ENCODE measurements around the gene HEMK1.

Gene HEMK1

DNA sequence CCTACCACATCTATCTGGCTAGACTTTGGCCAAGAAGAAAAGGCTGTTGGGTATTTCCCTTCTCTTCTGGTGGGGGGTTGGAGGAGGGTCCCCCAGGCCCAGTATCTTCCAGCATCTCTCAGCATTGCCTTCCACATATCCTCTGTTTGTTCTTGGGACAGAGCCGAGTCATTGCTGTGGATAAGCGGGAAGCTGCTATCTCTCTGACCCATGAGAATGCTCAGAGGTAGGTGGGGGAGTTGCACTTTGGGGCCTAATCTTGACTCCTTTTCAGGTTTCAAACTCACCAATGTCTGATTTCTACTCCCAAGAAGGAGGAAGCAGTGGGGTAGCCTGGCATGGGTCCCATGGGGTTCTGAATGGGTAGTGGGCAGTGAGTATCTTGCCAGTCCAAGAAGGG is 8.0 kb downstream of the HEMK1 start:
- H3K4me1 ChIP-seq (ENCODE audit: control insufficient read depth, insufficient read depth, low read length, poor library complexity, severe bottlenecking): no peaks in the 10 kb centered on the region
- H3K27ac ChIP-seq (ENCODE audit: low read depth, low read length, severe bottlenecking): no peak overlapping the region
- H3K4me3 ChIP-seq (ENCODE audit: extremely low read depth, insufficient read depth, low read length, poor library complexity, severe bottlenecking): no peak overlapping the region
- WGBS, 2 experiments (ENCODE audit: insufficient coverage in 2 of 2): 100% methylated on average over 2 of the region's 2 CpGs; no CpG with 5 or more reads in 1 of the 2 experiments
- H3K36me3 ChIP-seq (ENCODE audit: control insufficient read depth, insufficient read depth, low read length): peaks cover 24% of the 10 kb centered on the region
- H3K9me3 ChIP-seq (ENCODE audit: control insufficient read depth, low read length): no peaks in the 10 kb centered on the region

DNA sequence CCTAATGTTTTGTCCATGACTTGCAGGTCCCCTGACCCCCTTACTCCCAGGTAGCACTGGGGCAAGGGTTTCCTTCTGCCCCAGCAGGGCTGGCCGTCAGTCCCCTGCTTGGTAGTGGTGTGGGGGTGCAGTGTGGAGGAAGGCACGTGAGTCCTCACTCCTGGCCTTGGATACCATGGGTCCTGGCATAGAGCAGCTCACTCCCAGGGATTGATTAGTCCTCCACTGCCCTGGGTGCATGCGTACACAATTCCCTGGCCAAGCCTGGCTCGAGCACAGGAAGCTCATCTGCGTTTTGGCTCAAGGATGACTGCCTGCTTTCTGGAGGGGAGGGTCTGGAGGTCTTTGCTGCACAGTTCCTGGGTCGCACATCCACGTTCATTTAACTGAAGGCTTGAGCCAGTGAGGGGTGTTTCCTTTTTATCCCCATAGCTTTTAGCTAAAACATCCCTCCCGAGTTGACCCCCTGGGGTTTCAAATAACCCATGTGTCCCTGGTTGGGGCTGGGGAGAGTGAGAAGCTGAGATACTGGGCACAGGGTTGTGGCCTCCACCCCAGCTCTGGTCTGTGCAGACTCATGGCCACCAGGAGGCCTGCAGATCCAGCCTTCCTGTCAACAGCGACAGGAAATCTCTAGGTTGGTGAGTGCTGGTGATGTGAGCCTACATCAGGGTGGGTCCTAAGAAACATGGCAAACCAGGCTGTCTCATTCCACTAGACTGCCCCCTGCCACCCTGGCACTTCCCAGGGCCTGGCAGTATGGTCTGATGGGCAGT is 11.5 kb downstream of the HEMK1 start:
- no peaks in the 10 kb centered on the region for H3K9me3 ChIP-seq (ENCODE audit: control insufficient read depth, low read length)
- WGBS, 2 experiments (ENCODE audit: insufficient coverage in 2 of 2): 82 to 94% methylated on average over 6 to 7 of the region's 9 CpGs
- no peaks in the 10 kb centered on the region for H3K4me1 ChIP-seq (ENCODE audit: control insufficient read depth, insufficient read depth, low read length, poor library complexity, severe bottlenecking)
- no peak overlapping the region for H3K4me3 ChIP-seq (ENCODE audit: extremely low read depth, insufficient read depth, low read length, poor library complexity, severe bottlenecking)
- peaks cover 21% of the 10 kb centered on the region for H3K36me3 ChIP-seq (ENCODE audit: control insufficient read depth, insufficient read depth, low read length)
- H3K27ac ChIP-seq (ENCODE audit: low read depth, low read length, severe bottlenecking): no peak overlapping the region

- H3K4me1 ChIP-seq (ENCODE audit: control insufficient read depth, insufficient read depth, low read length, poor library complexity, severe bottlenecking): no peaks in the 10 kb centered on the region
- 100% methylated on average over 1 to 2 of the region's 2 CpGs for WGBS, 2 experiments (ENCODE audit: insufficient coverage in 2 of 2)
- H3K9me3 ChIP-seq (ENCODE audit: control insufficient read depth, low read length): no peaks in the 10 kb centered on the region
- H3K27ac ChIP-seq (ENCODE audit: low read depth, low read length, severe bottlenecking): no peak overlapping the region
- peaks cover 17% of the 10 kb centered on the region for H3K36me3 ChIP-seq (ENCODE audit: control insufficient read depth, insufficient read depth, low read length)
- H3K4me3 ChIP-seq (ENCODE audit: extremely low read depth, insufficient read depth, low read length, poor library complexity, severe bottlenecking): no peak overlapping the region
These were observed 12.1 kb downstream of the HEMK1 start for GRCh38 chr3:50581459-50581842.

- Histone ChIP-seq H3K9me3 (ENCODE audit: control insufficient read depth, low read length) (no peaks in the 10 kb centered on the region), H3K4me1 (ENCODE audit: control insufficient read depth, insufficient read depth, low read length, poor library complexity, severe bottlenecking) (no peaks in the 10 kb centered on the region), H3K27ac (ENCODE audit: low read depth, low read length, severe bottlenecking) (no peak overlapping the region), H3K36me3 (ENCODE audit: control insufficient read depth, insufficient read depth, low read length) (peaks cover 17% of the 10 kb centered on the region), H3K4me3 (ENCODE audit: extremely low read depth, insufficient read depth, low read length, poor library complexity, severe bottlenecking) (no peak overlapping the region)
- 89 to 93% methylated on average over 6 to 7 of the region's 9 CpGs for WGBS, 2 experiments (ENCODE audit: insufficient coverage in 2 of 2)
These were observed 12.8 kb downstream of the HEMK1 start for GRCh38 chr3:50582083-50582482.

- peak overlapping the region; percentile 50 for H3K27ac ChIP-seq (ENCODE audit: low read depth, low read length, severe bottlenecking)
- H3K36me3 ChIP-seq (ENCODE audit: control insufficient read depth, insufficient read depth, low read length): peaks cover 8% of the 10 kb centered on the region
- H3K4me1 ChIP-seq (ENCODE audit: control insufficient read depth, insufficient read depth, low read length, poor library complexity, severe bottlenecking): no peaks in the 10 kb centered on the region
- no peaks in the 10 kb centered on the region for H3K9me3 ChIP-seq (ENCODE audit: control insufficient read depth, low read length)
- no peak overlapping the region for H3K4me3 ChIP-seq (ENCODE audit: extremely low read depth, insufficient read depth, low read length, poor library complexity, severe bottlenecking)
- 91% methylated on average over 6 of the region's 6 CpGs for WGBS, 2 experiments (ENCODE audit: insufficient coverage in 2 of 2)
These were observed 14.6 kb downstream of the HEMK1 start for GRCh38 chr3:50583897-50584296.

DNA sequence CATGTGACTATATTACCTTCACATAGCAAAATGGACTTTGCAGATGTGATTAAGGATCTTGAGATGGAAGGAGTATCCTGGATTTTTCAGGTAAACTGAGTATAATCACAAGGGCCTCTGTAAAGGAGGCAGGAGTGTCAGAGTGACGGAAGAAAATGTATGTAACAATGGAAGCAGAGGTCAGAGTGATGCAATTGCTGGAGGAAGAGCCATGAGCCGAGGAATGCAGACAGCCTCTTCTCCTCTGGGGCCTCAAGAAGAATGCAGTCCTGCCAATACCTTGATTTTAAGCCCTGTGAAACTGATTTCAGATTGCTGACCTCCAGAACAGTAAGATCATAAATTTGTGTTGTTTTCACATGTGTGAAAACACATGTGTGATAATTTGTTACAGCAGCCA is 15.1 kb downstream of the HEMK1 start:
- WGBS, 2 experiments (ENCODE audit: insufficient coverage in 2 of 2): 68 to 94% methylated on average over 2 of the region's 2 CpGs
- H3K36me3 ChIP-seq (ENCODE audit: control insufficient read depth, insufficient read depth, low read length): peaks cover 8% of the 10 kb centered on the region
- H3K4me3 ChIP-seq (ENCODE audit: extremely low read depth, insufficient read depth, low read length, poor library complexity, severe bottlenecking): no peak overlapping the region
- no peaks in the 10 kb centered on the region for H3K9me3 ChIP-seq (ENCODE audit: control insufficient read depth, low read length)
- no peaks in the 10 kb centered on the region for H3K4me1 ChIP-seq (ENCODE audit: control insufficient read depth, insufficient read depth, low read length, poor library complexity, severe bottlenecking)
- peak overlapping the region; percentile 50 for H3K27ac ChIP-seq (ENCODE audit: low read depth, low read length, severe bottlenecking)

GRCh38 chr3:50585919-50586762 is 16.8 kb downstream of the HEMK1 start:
- Histone ChIP-seq H3K27ac (ENCODE audit: low read depth, low read length, severe bottlenecking) (no peak overlapping the region), H3K9me3 (ENCODE audit: control insufficient read depth, low read length) (no peaks in the 10 kb centered on the region), H3K4me1 (ENCODE audit: control insufficient read depth, insufficient read depth, low read length, poor library complexity, severe bottlenecking) (no peaks in the 10 kb centered on the region), H3K36me3 (ENCODE audit: control insufficient read depth, insufficient read depth, low read length) (no peaks in the 10 kb centered on the region), H3K4me3 (ENCODE audit: extremely low read depth, insufficient read depth, low read length, poor library complexity, severe bottlenecking) (no peak overlapping the region)
- 97 to 100% methylated on average over 2 to 3 of the region's 6 CpGs for WGBS, 2 experiments (ENCODE audit: insufficient coverage in 2 of 2)

DNA sequence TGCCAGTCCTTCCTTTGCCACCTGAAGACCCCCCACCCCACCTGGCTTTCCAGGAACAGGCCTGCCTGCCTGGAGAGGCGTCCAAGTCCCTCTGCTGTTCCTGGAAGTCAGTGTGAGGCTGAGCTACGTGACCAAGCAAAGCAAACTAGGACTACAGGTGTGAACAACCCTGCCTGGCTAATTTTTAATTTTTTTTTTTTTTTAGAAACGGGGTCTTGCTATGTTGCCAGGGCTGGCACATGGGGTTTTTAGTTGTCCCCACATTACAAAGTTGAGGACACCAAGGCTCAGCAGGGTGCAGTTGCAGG is 17.4 kb downstream of the HEMK1 start:
- no peak overlapping the region for H3K27ac ChIP-seq (ENCODE audit: low read depth, low read length, severe bottlenecking)
- 95 to 100% methylated on average over 2 to 3 of the region's 3 CpGs for WGBS, 2 experiments (ENCODE audit: insufficient coverage in 2 of 2)
- no peak overlapping the region for H3K4me3 ChIP-seq (ENCODE audit: extremely low read depth, insufficient read depth, low read length, poor library complexity, severe bottlenecking)
- H3K36me3 ChIP-seq (ENCODE audit: control insufficient read depth, insufficient read depth, low read length): no peaks in the 10 kb centered on the region
- H3K4me1 ChIP-seq (ENCODE audit: control insufficient read depth, insufficient read depth, low read length, poor library complexity, severe bottlenecking): no peaks in the 10 kb centered on the region
- no peaks in the 10 kb centered on the region for H3K9me3 ChIP-seq (ENCODE audit: control insufficient read depth, low read length)

DNA sequence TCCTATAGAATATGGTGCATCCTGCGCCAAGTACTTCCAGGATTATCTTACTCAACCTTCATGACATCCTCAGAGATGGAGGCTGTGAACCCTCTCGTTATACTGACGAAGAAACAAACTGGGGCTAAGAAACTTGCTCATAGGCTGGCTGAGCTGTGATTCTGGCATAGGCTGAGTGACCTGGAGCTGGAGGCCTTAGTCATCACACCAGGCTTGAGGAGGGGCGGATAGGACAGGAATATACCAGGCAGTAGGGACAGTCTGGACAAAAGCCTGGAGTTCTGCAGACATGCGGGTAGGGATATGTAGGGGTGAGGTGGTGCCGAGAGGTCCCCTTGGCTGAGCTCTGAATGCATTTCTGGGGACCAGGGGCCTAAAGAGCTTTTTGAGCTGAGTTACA is 18.1 kb downstream of the HEMK1 start:
- no peaks in the 10 kb centered on the region for H3K36me3 ChIP-seq (ENCODE audit: control insufficient read depth, insufficient read depth, low read length)
- no peak overlapping the region for H3K4me3 ChIP-seq (ENCODE audit: extremely low read depth, insufficient read depth, low read length, poor library complexity, severe bottlenecking)
- no peaks in the 10 kb centered on the region for H3K4me1 ChIP-seq (ENCODE audit: control insufficient read depth, insufficient read depth, low read length, poor library complexity, severe bottlenecking)
- 92 to 94% methylated on average over 3 to 5 of the region's 6 CpGs for WGBS, 2 experiments (ENCODE audit: insufficient coverage in 2 of 2)
- no peaks in the 10 kb centered on the region for H3K9me3 ChIP-seq (ENCODE audit: control insufficient read depth, low read length)
- H3K27ac ChIP-seq (ENCODE audit: low read depth, low read length, severe bottlenecking): no peak overlapping the region

GRCh38 chr3:50587806-50588758 is 18.8 kb downstream of the HEMK1 start:
- Histone ChIP-seq H3K36me3 (ENCODE audit: control insufficient read depth, insufficient read depth, low read length) (no peaks in the 10 kb centered on the region), H3K9me3 (ENCODE audit: control insufficient read depth, low read length) (no peaks in the 10 kb centered on the region), H3K27ac (ENCODE audit: low read depth, low read length, severe bottlenecking) (no peak overlapping the region), H3K4me1 (ENCODE audit: control insufficient read depth, insufficient read depth, low read length, poor library complexity, severe bottlenecking) (no peaks in the 10 kb centered on the region), H3K4me3 (ENCODE audit: extremely low read depth, insufficient read depth, low read length, poor library complexity, severe bottlenecking) (no peak overlapping the region)
- 88 to 92% methylated on average over 15 to 16 of the region's 17 CpGs for WGBS, 2 experiments (ENCODE audit: insufficient coverage in 2 of 2)

All from mesodermal cell (in vitro differentiated cells).